GM19455 (cell line): ENCODE measurements around the gene CTAG1A.
"Not testable (repeated sequence)": the region's sequence is repeated elsewhere in the genome, so short reads cannot be mapped to it uniquely, and the experiment has no call there.

Source experiments
- ATAC-seq: cut with Tn5 transposase; IDR thresholded peaks from one replicate; pipeline ENCODE4 v1.9.1; 2021; ENCODE audit not compliant: unreplicated experiment

CTAG1A gene

DNA sequence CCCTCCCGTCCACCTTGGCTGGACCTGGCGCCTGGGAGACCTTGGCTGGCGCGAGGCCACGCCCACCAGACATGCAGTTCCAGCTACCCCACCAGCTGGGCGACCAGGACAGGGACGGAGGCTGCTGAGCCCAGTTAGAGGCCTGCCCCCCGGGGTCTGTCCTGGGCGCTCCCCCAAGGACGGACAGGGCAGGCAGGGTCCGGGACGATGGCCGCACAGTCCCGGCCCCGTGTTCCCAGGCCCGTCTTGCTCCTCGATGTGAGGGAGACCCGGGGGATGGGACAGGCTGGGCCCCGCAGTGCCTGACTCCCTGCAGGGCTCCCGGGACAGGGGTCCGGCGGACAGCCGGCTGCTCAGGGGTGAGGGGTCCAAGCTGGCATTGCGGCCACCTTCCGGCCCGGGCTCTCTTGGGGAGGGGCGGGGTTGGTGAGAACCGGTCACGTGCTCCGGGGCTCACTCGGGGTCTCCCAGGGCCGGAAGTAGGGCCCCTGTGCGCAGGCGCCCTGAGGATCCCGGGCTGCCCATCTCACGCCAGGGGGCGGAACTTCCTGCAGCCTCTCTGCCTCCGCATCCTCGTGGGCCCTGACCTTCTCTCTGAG, at the start of gene CTAG1A:
Gene CTAG1A (plus strand): TSS at position 549 of the 599 bp plus-strand sequence. CDS start 74 bp downstream, outside the sequence.
- not testable (repeated sequence) for ATAC-seq

GRCh38 chrX:154535892-154536291, 49.0 kb upstream of the CTAG1A start:
- no peak for ATAC-seq

DNA sequence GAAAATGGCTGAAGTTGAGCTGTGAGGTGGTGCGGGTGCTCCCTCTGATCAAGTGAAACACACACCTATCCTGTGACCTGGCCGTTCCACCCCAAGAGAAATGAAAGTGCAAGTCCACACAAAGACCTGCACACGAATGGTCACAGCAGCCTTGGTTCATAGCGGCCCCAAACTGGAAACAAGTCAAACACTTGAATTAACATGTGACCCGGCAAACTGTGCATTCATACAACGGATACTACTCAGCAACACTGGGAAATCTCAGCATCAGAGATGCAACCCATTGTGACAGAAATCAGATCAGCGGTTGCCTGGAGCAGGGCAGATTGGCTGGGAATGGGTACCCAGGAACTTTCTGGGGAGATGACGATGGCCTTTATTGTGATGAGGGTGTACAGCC, 45.9 kb upstream of the CTAG1A start:
- no peak for ATAC-seq

- not testable (repeated sequence) for ATAC-seq
Observed at GRCh38 chrX:154540365-154540764, 44.6 kb upstream of the CTAG1A start.

DNA sequence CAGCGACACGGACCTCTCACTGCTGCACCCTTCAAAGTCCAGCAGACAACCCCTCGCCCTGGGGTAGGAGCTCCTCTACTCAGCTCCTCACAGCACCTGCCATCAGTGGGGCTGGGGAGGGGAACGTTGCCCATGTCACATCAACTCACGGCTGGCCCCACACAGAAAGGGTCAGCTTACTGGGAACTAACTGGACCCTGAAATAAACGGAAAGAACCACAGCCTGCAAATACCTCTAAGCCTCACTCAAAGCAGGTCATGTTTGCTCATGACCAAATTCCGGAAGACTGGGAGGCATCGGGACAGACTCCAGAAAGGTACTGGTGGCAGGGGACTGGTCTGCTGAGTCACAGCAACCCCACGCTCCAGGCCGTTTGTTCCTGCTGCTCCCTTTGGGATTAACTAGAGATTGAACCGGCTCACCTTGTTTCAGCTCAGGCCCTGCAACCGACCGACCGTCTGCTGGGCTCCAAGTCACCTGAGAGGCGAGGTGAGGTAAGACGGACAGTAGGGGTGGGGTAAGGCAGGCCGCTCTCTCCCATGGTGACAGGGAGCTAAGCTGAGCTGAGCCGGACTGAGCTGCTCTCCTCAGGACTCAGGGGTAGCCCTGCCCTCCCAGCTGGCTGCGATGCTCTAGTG, 43.9 kb upstream of the CTAG1A start:
- ATAC-seq, result no peak

- ATAC-seq, result no peak
Observed at GRCh38 chrX:154541589-154541895, 43.4 kb upstream of the CTAG1A start.

GRCh38 chrX:154541896-154542722, 42.8 kb upstream of the CTAG1A start:
- no peak for ATAC-seq

DNA sequence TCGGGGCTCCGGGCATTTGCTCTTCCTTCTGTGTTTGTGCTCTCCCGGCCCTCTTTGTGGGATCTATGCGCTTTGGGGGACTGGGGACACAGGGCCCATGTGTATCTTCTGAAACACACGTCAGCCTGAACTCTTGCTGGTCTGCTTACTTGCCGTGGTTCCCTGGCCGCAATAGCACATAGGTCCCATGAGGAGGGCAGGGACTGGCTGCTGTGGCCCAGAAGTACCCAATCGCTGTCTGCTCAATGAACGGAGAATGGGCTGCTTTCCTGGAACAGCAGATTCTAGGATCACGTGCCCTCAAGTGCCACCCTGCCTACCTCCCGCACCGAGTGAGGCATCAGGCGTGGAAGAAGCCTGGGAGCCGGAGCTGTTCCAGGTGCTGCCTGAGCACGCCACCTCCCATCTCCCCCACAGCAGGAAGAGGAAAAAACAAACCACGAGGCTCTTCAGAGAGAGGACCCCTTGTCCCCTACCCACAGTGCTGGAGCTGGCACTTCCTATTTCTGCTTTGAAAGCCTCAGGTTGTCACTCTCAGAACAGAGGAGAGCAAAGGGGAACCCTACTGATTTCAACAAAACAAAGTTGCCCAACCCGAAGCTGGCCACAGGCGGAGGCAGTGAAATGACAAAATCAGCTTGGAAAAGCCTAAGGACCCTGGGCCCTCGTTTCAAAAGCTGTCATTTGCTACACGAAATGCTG, 42.1 kb upstream of the CTAG1A start:
- ATAC-seq, result no peak

- no peak for ATAC-seq
Observed at GRCh38 chrX:154545673-154546274, 39.2 kb upstream of the CTAG1A start.

DNA sequence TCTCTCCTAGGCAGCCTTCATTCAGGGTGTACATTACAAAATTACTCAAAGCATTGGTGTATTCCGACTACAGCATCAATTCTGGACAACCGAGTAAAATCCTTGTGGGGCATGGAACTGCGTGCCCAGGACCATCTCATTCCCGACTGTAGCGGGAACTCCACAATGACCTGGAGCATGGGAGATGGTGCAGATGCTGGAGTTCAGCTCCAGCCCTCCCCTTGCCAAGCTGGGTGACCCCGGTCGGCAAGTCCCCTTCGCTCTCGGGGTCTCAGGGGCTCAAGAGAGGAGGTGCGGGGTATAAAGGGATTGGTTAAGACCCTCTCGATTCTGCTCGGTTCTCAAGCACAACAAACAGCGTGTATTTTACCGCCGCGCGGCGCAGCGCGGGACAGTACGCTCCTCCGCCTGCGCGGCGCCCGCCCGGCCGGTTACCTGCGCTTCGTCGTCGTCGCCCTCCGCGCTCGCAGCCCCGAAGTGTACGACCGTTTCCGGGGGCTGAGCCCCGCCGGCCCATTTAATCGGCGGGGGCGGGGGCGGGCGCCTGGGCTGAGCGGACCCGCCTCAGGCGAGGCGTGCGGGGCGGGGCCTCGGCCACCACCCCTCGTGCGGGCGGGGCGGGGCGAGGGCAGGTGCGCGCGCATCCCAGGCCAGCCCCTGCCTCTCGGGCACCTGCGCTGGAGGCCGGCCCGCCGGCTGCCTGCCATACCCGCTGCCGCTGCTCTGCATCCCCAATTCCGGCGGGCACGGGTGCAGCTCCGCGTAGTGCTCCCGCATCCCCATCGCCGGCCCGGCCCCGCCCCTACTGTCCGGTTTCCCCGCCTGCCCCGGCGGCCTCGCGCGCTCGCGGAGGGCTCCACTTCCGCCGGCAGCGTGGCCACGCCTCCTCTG, 38.3 kb upstream of the CTAG1A start, which contains the start of gene G6PD:
Gene G6PD (minus strand): TSS at position 493 of the 891 bp plus-strand sequence. CDS start 691 bp downstream, outside the sequence.
- ATAC-seq, result peak; percentile 49

DNA sequence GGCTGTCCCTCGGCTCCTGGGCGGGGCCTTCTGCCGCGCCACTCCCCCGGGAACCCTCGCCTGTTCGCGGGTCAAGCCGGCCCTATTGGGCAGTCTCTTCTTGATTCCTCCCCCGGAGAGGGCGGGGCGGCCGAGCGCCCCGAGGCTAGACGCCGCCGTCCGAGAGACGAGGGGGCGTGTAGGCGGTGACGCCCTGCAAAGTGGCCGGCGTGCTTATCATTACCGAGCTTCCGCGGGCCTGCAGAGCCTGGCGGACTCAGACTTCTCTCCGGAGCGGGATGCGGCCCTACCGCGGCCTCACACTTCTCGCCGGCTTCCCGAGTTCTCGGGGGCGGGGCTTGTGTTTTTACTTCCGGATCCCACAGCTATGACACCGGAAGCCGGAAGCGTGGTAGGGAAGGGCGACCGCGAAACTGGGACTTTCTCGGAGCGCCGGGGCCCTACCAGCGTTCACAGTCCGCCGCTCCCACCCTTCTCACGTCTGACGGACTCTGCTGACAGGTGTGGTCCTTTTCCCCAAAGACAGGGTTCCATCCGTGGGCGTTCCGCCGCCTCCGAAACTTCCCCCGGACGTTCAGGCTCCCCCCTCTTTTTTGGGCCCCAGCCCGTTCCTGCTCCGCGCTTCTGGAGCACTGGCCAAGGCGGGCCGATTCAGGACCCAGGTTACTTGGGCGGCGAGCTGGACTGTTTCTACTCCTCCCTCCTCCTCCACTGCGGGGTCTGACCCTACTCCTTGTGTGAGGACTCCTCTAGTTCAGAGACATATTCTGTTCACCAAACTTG, 37.5 kb upstream of the CTAG1A start, which contains the start of gene IKBKG:
Gene IKBKG (plus strand): TSS at position 376 of the 783 bp plus-strand sequence. CDS start 4,383 bp downstream, outside the sequence.
- peak; percentile 85 for ATAC-seq

DNA sequence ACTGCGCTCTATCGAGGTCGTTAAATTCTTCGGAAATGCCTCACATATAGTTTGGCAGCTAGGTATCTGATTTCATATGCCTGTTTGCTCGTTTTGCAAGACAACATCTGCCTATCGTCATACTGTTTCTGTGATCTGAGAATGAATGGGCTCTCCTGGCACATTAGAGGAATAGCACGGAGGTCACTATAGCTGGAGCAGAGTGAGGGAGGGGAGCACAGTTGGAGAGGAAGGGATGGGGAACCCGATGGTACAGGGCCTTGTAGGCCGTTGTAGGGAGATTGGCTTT, 37.0 kb upstream of the CTAG1A start:
- no peak for ATAC-seq

GRCh38 chrX:154549766-154550165, 35.2 kb upstream of the CTAG1A start:
- no peak for ATAC-seq

GRCh38 chrX:154552112-154552806, 32.7 kb upstream of the CTAG1A start:
- ATAC-seq, result not testable (repeated sequence)

GRCh38 chrX:154558060-154558690, 26.8 kb upstream of the CTAG1A start:
- not testable (repeated sequence) for ATAC-seq

GRCh38 chrX:154558896-154559295, 26.0 kb upstream of the CTAG1A start:
- ATAC-seq, result not testable (repeated sequence)

GRCh38 chrX:154560326-154560725, 24.6 kb upstream of the CTAG1A start:
- not testable (repeated sequence) for ATAC-seq

GRCh38 chrX:154562295-154562694, 22.6 kb upstream of the CTAG1A start:
- not testable (repeated sequence) for ATAC-seq
